B cell (primary cell): Measurements from ENCODE around the gene P4HA1. TPM values are rescaled to one million over a fixed set of nuclear protein-coding genes. Genes with fewer than 3 reads are reported as not detected.

Experiments used
- ATAC-seq: fragments of 200-7000 bp; cut with Tn5 transposase; one replicate; pipeline ENCODE4 v1.10.0; 2021; ENCODE audit warnings: low read depth, mild to moderate bottlenecking, moderate number of reproducible peaks, moderate library complexity
- CTCF ChIA-PET: fragments of 350-600 bp; sonication (Branson Sonifier 250); formaldehyde crosslinking; loops from one replicate; lab custom pipeline; 2021; ENCODE audit warnings: antibody characterized with exemption, inconsistent platforms; lab: Charles Lee
- POLR2A ChIA-PET: fragments of 350-600 bp; sonication (Branson Sonifier 250); formaldehyde crosslinking; loops from one replicate; lab custom pipeline; 2021; ENCODE audit warnings: antibody characterized with exemption; lab: Charles Lee
- DNase-seq: peaks from one replicate; pipeline ENCODE4 v3.0.0; 2013
- H2AFZ ChIP-seq: 2 replicates; pipeline ENCODE4 v1.6.1; 2012; ENCODE audit warnings: mild to moderate bottlenecking, low read depth, low read length; ENCODE audit not compliant: insufficient read depth, poor library complexity, severe bottlenecking
- H3K27ac ChIP-seq, 2 donors: 1 replicate in 1 of 2; 2 replicates in 1 of 2; pipeline ENCODE4 v1.5.1; 2012 to 2013; ENCODE audit warnings: low read length in 2 of 2, mild to moderate bottlenecking in 2 of 2, moderate library complexity in 1 of 2
- H3K27me3 ChIP-seq, 4 experiments: fragments of 200-600 bp in 1 of 4; sonication (generic) in 1 of 4; replicated peaks in 1 of 4; 1 replicate in 2 of 4; 2 replicates in 2 of 4; pipeline versions ENCODE4 v1.6.1 to v1.7.0; 2013 to 2016; ENCODE audit warnings: low read length in 3 of 4, mild to moderate bottlenecking in 2 of 4, mixed read lengths in 1 of 4, moderate library complexity in 1 of 4; ENCODE audit not compliant: insufficient read depth in 4 of 4, control insufficient read depth in 3 of 4; ENCODE audit errors: control extremely low read depth in 1 of 4
- H3K36me3 ChIP-seq, 2 experiments: replicated peaks in 1 of 2; 1 replicate in 1 of 2; 2 replicates in 1 of 2; pipeline versions ENCODE4 v1.6.1 to v1.7.1; 2013; ENCODE audit warnings: low read length in 1 of 2; ENCODE audit not compliant: insufficient read depth in 2 of 2, control insufficient read depth in 1 of 2; ENCODE audit errors: control extremely low read depth in 1 of 2, extremely low read depth in 1 of 2
- H3K4me1 ChIP-seq, 2 donors: fragments of 200-600 bp in 1 of 2; sonication (generic) in 1 of 2; 1 replicate in 1 of 2; 2 replicates in 1 of 2; pipeline versions ENCODE4 v1.5.1 to v1.6.1; 2013 to 2017; ENCODE audit warnings: low read length in 2 of 2; ENCODE audit not compliant: control insufficient read depth in 2 of 2, insufficient read depth in 2 of 2
- H3K4me2 ChIP-seq: replicated peaks from 2 replicates; pipeline ENCODE3; 2012; ENCODE audit warnings: mild to moderate bottlenecking, low read depth, low read length; ENCODE audit not compliant: poor library complexity, severe bottlenecking
- H3K4me3 ChIP-seq, 5 experiments: fragments of 200-600 bp in 1 of 5; sonication (generic) in 1 of 5; 1 replicate in 3 of 5; 2 replicates in 2 of 5; pipeline versions ENCODE4 v1.5.1 to v1.7.0; 2011 to 2016; ENCODE audit warnings: low read length in 4 of 5, mild to moderate bottlenecking in 4 of 5, low read depth in 2 of 5, control low read depth in 1 of 5, moderate library complexity in 1 of 5; ENCODE audit not compliant: insufficient read depth in 1 of 5; ENCODE audit errors: control extremely low read depth in 1 of 5, extremely low read depth in 1 of 5
- H3K79me2 ChIP-seq: fragments of 200-600 bp; sonication (generic); one replicate; pipeline ENCODE4 v1.6.0; 2016; ENCODE audit warnings: low read length; ENCODE audit not compliant: control insufficient read depth, insufficient read depth
- H3K9ac ChIP-seq: fragments of 200-600 bp; sonication (generic); 2 replicates; pipeline ENCODE4 v1.6.1; 2017; ENCODE audit warnings: mild to moderate bottlenecking, low read length, moderate library complexity
- H3K9me3 ChIP-seq, 3 donors: one replicate each; pipeline versions ENCODE4 v1.6.1 to v1.7.1; 2013; ENCODE audit warnings: low read length in 2 of 3; ENCODE audit not compliant: control insufficient read depth in 2 of 3, insufficient read depth in 1 of 3; ENCODE audit errors: control extremely low read depth in 1 of 3
- H4K20me1 ChIP-seq: 2 replicates; pipeline ENCODE4 v1.6.0; 2012; ENCODE audit warnings: mild to moderate bottlenecking, low read length; ENCODE audit not compliant: insufficient read depth, control insufficient read depth, poor library complexity, severe bottlenecking
- H3K27ac Mint-ChIP-seq: one replicate; pipeline ENCODE4 v1.8.0; 2021; ENCODE audit warnings: mixed read lengths
- H3K27me3 Mint-ChIP-seq: one replicate; pipeline ENCODE4 v1.8.0; 2021; ENCODE audit warnings: mixed read lengths
- H3K4me1 Mint-ChIP-seq: one replicate; pipeline ENCODE4 v1.8.0; 2021; ENCODE audit warnings: mixed read lengths
- H3K4me3 Mint-ChIP-seq: one replicate; pipeline ENCODE4 v1.8.0; 2021; ENCODE audit warnings: mixed read lengths
- H3K9me3 Mint-ChIP-seq: one replicate; pipeline ENCODE4 v1.8.0; 2022; ENCODE audit warnings: mixed read lengths; ENCODE audit not compliant: insufficient read depth
- EZH2 ChIP-seq: IDR thresholded peaks from 2 replicates; pipeline ENCODE4 v1.6.1; 2012; ENCODE audit warnings: borderline replicate concordance, low read depth, mild to moderate bottlenecking, moderate library complexity, low read length; ENCODE audit not compliant: insufficient read depth, poor library complexity, severe bottlenecking
- WGBS: methylation state at CpG from one replicate; pipeline ENCODE4 v1.1.5; 2013; ENCODE audit warnings: missing lambda C conversion rate; ENCODE audit not compliant: insufficient coverage; 5-methylcytosine and 5-hydroxymethylcytosine counted together
- intact Hi-C: fragments of 100-400 bp; cut with micrococcal nuclease; formaldehyde crosslinking; loops from one replicate; pipeline ENCODE4 v1.10.0; 2022
- polyA plus RNA-seq: library from polyadenylated mRNA; depleted of rRNA; stranded (reverse); fragments of >200 nt; gene quantifications from 2 replicates; pipeline ENCODE4 v1.2.3, GENCODE V29; 2012
- total RNA-seq, 2 donors: library from RNA; stranded (reverse); fragments of 120-200 nt in 1 of 2; gene quantifications; 1 replicate in 1 of 2; 2 replicates in 1 of 2; pipeline versions ENCODE4 v1.2.3 to v1.2.4, GENCODE V29; 2013 to 2022
- TF ChIP-seq, protein P1 (sequence below): fragments of 200-600 bp; IDR thresholded peaks from one replicate; pipeline ENCODE4 v1.8.0; 2022; ENCODE audit warnings: antibody characterized with exemption, mild to moderate bottlenecking

Gene P4HA1
- total and polyA plus RNA-seq, 2 donors (not counting 1 experiment from before 2014, with no cell fraction given): 12.8 to 19.0 TPM

DNA sequence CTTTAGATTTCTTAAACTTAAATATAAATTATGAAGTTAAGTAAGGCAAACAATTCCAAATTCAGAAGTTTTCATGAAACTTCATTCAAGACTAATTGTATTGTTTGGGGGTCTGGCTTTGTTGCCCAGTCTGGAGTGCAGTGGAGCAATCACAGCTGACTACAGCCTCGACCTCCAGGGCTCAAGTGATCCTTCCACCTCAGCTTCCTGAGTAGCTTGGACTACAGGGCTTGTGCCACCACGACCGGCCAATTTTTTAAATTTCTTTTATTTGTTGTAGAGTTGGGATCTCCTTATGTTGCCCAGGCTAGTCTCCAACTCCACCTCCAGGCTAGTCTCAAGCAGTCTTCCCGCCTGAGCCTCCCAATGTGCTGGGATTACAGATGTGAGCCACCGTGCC lies 12.5 kb downstream of the P4HA1 start:
- H4K20me1 ChIP-seq: peaks cover 34% of the 10 kb centered on the region
- no peak overlapping the region for H3K4me3 ChIP-seq
- intact Hi-C loops: no loop called here
- peaks cover 85% of the 10 kb centered on the region for H3K79me2 ChIP-seq
- H3K27ac Mint-ChIP-seq: no peak overlapping the region
- no peak overlapping the region for H3K4me3 Mint-ChIP-seq
- ATAC-seq (no peak), DNase-seq (no peak)
- H3K27me3 Mint-ChIP-seq: no peaks in the 10 kb centered on the region
- no peak overlapping the region for H2AFZ ChIP-seq
- H3K27me3 ChIP-seq: no peaks in the 10 kb centered on the region
- ChIA-PET CTCF (no interaction called here), POLR2A (no interaction called here)
- WGBS: no CpG with 5 or more reads among the region's 5 CpGs
- H3K9me3 Mint-ChIP-seq: no peaks in the 10 kb centered on the region
- H3K9ac ChIP-seq: no peak overlapping the region
- no peak for TF ChIP-seq EZH2
- no peak overlapping the region for H3K4me2 ChIP-seq
- H3K27ac ChIP-seq: no peak overlapping the region
- H3K36me3 ChIP-seq: peaks cover 0 to 1% of the 10 kb centered on the region in 2 experiments
- no peaks in the 10 kb centered on the region for H3K9me3 ChIP-seq
- peaks cover 7% of the 10 kb centered on the region for H3K4me1 Mint-ChIP-seq
- no peaks in the 10 kb centered on the region for H3K4me1 ChIP-seq

DNA sequence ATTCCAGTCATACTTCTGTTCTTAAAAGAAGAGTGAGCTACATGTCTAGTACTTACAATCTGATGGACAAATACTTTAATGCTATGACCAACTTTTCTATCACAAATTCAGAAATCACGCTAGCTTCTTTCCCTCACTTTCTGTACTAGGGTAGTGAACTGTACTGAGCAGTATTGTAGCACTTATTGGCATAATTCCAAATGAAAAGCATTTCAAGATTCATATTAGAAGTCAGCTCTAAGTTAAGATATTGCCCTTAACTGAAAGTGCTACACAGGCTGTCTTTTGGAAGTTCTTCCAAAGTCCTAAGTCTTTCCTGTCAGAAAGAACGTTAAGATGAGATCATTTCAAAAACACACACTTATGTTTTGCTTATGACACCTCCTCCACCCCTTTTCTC lies 13.4 kb downstream of the P4HA1 start:
- H3K4me1 Mint-ChIP-seq: peaks cover 6% of the 10 kb centered on the region
- Histone ChIP-seq H3K9me3 (no peaks in the 10 kb centered on the region), H4K20me1 (peaks cover 34% of the 10 kb centered on the region), H3K27ac (no peak overlapping the region), H3K4me3 (no peak overlapping the region), H2AFZ (no peak overlapping the region), H3K36me3 (peaks cover 0 to 1% of the 10 kb centered on the region in 2 experiments), H3K79me2 (peaks cover 79% of the 10 kb centered on the region), H3K4me1 (no peaks in the 10 kb centered on the region), H3K4me2 (no peak overlapping the region), H3K27me3 (no peaks in the 10 kb centered on the region), H3K9ac (no peak overlapping the region)
- ChIA-PET POLR2A (no interaction called here), CTCF (no interaction called here)
- H3K27ac Mint-ChIP-seq: no peak overlapping the region
- no peaks in the 10 kb centered on the region for H3K27me3 Mint-ChIP-seq
- no peak for ATAC-seq
- WGBS: 50% methylated on average over 1 of the region's 2 CpGs
- DNase-seq: no peak
- TF ChIP-seq EZH2: no peak
- TF ChIP-seq, protein P1, sequence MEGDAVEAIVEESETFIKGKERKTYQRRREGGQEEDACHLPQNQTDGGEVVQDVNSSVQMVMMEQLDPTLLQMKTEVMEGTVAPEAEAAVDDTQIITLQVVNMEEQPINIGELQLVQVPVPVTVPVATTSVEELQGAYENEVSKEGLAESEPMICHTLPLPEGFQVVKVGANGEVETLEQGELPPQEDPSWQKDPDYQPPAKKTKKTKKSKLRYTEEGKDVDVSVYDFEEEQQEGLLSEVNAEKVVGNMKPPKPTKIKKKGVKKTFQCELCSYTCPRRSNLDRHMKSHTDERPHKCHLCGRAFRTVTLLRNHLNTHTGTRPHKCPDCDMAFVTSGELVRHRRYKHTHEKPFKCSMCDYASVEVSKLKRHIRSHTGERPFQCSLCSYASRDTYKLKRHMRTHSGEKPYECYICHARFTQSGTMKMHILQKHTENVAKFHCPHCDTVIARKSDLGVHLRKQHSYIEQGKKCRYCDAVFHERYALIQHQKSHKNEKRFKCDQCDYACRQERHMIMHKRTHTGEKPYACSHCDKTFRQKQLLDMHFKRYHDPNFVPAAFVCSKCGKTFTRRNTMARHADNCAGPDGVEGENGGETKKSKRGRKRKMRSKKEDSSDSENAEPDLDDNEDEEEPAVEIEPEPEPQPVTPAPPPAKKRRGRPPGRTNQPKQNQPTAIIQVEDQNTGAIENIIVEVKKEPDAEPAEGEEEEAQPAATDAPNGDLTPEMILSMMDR: no peak
- intact Hi-C loops: no loop called here
- no peak overlapping the region for H3K4me3 Mint-ChIP-seq
- no peaks in the 10 kb centered on the region for H3K9me3 Mint-ChIP-seq
